Esophagus squamous epithelium (tissue), 4 donors: ENCODE data around the gene ADAMTS2.

Source experiments
- POLR2A ChIP-seq, 4 donors: fragments of 450-650 bp; IDR thresholded peaks; one replicate each; pipeline ENCODE4 v1.6.1; 2017; ENCODE audit warnings: antibody characterized with exemption in 4 of 4, mild to moderate bottlenecking in 4 of 4, moderate library complexity in 3 of 4
- TF ChIP-seq, protein P1 (sequence below), 6 experiments: fragments of 450-650 bp in 4 of 6; fragments of 200-600 bp in 2 of 6; sonication (generic) in 2 of 6; IDR thresholded peaks; one replicate each; pipeline ENCODE4 v1.5.1; 2016 to 2019; ENCODE audit warnings: antibody characterized with exemption in 6 of 6, mild to moderate bottlenecking in 4 of 6, moderate library complexity in 4 of 6

DNA sequence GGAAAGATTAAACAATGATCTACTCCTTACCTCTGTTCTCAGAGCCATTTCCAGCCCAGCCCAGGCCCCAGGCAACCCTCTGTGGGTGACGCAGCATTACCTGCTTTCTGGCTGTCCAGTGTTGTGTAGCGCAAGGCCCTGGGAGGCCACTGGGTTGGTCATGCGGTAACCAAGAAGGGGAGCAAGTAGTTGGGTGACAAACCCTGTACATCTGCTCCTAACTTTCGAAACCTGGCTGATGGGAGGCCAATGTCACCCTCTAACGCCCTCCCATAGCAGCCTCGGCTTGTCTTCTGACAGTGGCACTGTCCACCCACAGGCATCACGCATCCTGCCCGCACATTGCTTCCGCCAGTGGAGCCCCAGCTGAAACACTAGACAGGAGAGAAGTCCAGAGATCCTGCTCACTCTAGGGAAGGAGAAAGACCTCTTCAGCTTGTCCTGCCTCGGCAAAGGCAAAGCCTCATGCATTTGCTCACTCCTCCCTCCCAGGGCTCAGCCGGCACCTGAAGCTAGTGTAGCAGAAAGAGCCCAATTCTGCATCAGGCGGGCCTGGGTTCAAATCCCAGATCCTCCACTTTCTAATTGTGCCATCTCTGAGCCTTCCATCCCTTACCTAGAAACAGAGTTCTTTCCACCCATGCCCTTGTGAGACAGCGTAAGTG is 94.6 kb downstream of the ADAMTS2 start:
- no peak for TF ChIP-seq POLR2A (IDR thresholded peaks at IDR 0.05)
- TF ChIP-seq, protein P1, sequence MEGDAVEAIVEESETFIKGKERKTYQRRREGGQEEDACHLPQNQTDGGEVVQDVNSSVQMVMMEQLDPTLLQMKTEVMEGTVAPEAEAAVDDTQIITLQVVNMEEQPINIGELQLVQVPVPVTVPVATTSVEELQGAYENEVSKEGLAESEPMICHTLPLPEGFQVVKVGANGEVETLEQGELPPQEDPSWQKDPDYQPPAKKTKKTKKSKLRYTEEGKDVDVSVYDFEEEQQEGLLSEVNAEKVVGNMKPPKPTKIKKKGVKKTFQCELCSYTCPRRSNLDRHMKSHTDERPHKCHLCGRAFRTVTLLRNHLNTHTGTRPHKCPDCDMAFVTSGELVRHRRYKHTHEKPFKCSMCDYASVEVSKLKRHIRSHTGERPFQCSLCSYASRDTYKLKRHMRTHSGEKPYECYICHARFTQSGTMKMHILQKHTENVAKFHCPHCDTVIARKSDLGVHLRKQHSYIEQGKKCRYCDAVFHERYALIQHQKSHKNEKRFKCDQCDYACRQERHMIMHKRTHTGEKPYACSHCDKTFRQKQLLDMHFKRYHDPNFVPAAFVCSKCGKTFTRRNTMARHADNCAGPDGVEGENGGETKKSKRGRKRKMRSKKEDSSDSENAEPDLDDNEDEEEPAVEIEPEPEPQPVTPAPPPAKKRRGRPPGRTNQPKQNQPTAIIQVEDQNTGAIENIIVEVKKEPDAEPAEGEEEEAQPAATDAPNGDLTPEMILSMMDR (IDR thresholded peaks at IDR 0.05) = no peak
